Heart left ventricle (tissue), 13 donors: ENCODE data around the gene CD63.

Experiments used
- POLR2A ChIP-seq, 2 donors: fragments of 450-650 bp; IDR thresholded peaks; one replicate each; pipeline ENCODE4 v1.6.1; 2017; ENCODE audit warnings: antibody characterized with exemption in 2 of 2, mild to moderate bottlenecking in 2 of 2, moderate library complexity in 2 of 2
- TF ChIP-seq, protein P1 (sequence below), 12 donors: fragments of 200-600 bp; sonication (generic) in 4 of 12; IDR thresholded peaks; one replicate each; pipeline versions ENCODE4 v1.5.0 to v1.8.0; 2018 to 2022; ENCODE audit warnings: antibody characterized with exemption in 12 of 12, mild to moderate bottlenecking in 5 of 12
- donor health status: ischemic (EF 13 %, LVEDD 7.1; RV severe dilation, severe dysfunction).
- donor health status: DM: no; HTN: yes; CAD: no.
- donor health status: DM: no; HTN: no; CAD: no.
- donor health status: ischemic (EF 25% LVEDD 6.9; RV normal size, moderate dysfunction).
- donor health status: ischemic (EF 25% LVEDD 5.7; RV mildly dilated, moderate dysfunction).
- donor health status: ischemic (EF 35%, LVEDD 5.7; RV mildly dilated, moderate dysfunction).
- donor health status: nonischemic (EF 11% LVEDD 7.7; RV severe dilation, severe dysfunction).
- donor health status: DM: yes; HTN: yes; CAD: no.
- donor health status: PGD.
- donor health status: ischemic (EF 29% LVEDD 5.4; RV normal size, mild dysfunction).
- donor health status: nonischemic (EF 23%, LVEDD 6.1; RV moderate dilation, normal function).

DNA sequence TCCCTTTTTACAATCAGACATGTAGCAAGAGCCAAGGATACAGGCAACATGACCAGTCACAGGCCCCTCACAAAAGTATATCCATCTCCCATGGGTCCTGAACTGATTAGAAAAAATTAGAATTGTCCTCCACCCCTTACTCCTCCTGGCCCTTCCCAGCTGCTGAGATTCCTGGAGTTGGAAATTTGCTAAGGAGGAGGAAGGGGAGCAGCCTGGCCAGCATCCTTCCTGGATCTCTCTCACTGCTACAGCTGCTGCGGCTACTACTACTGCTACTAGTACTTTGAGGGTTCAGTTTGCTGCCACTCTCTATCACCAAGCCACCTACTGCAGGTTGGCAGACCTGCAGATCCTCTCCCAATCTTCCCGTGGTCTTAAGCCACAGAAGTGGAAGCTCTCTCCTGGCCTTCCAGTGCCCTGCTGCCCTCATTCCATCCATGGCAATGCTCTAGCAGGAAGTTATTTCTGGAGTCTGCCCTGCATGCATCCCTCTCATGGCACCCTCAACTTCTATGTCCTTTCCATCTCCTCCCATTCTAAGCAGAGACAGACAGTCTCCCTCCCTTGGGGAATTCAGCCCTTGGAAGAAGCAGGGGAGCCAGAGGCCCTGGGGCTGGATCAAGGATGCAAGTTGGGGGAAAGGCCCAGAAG lies 22.1 kb downstream of the CD63 start:
- no peak for TF ChIP-seq POLR2A (IDR thresholded peaks at IDR 0.05)
- TF ChIP-seq, protein P1, sequence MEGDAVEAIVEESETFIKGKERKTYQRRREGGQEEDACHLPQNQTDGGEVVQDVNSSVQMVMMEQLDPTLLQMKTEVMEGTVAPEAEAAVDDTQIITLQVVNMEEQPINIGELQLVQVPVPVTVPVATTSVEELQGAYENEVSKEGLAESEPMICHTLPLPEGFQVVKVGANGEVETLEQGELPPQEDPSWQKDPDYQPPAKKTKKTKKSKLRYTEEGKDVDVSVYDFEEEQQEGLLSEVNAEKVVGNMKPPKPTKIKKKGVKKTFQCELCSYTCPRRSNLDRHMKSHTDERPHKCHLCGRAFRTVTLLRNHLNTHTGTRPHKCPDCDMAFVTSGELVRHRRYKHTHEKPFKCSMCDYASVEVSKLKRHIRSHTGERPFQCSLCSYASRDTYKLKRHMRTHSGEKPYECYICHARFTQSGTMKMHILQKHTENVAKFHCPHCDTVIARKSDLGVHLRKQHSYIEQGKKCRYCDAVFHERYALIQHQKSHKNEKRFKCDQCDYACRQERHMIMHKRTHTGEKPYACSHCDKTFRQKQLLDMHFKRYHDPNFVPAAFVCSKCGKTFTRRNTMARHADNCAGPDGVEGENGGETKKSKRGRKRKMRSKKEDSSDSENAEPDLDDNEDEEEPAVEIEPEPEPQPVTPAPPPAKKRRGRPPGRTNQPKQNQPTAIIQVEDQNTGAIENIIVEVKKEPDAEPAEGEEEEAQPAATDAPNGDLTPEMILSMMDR (IDR thresholded peaks at IDR 0.05): no peak
